GM12878 (cell line): ENCODE data around the gene RTP5. TPM values are rescaled to one million over a fixed set of nuclear protein-coding genes. Genes with fewer than 3 reads are reported as not detected.

ENCODE experiments used
- CBX5 ChIP-seq: sonication (generic); IDR thresholded peaks from 2 replicates; pipeline ENCODE4 v1.6.1; 2016; ENCODE audit warnings: low read depth, moderate library complexity, mild to moderate bottlenecking, inconsistent platforms
- CUX1 ChIP-seq: IDR thresholded peaks from 2 replicates; pipeline ENCODE4 v1.6.1; 2012; ENCODE audit warnings: improper control_type of control experiment, low read depth, low read length; ENCODE audit not compliant: insufficient replicate concordance
- EED ChIP-seq: sonication (generic); IDR thresholded peaks from 2 replicates; pipeline ENCODE4 v1.6.1; 2016; ENCODE audit warnings: antibody characterized with exemption, low read depth
- FOXM1 ChIP-seq: IDR thresholded peaks from 2 replicates; pipeline ENCODE4 v1.6.1; 2012; ENCODE audit warnings: low read depth, mild to moderate bottlenecking, inconsistent platforms, low read length, moderate library complexity
- JUND ChIP-seq: IDR thresholded peaks from 2 replicates; pipeline ENCODE4 v1.6.1; 2012; ENCODE audit warnings: low read depth, mild to moderate bottlenecking, low read length, improper control_type of control experiment, moderate library complexity
- KAT2A ChIP-seq: conservative IDR thresholded peaks from 2 replicates; pipeline ENCODE4 v1.6.1; 2011; ENCODE audit warnings: low read depth, low read length; ENCODE audit not compliant: control insufficient read depth
- NR2F1 ChIP-seq: fragments of 450-650 bp; conservative IDR thresholded peaks from 2 replicates; pipeline ENCODE4 v1.6.1; 2017; ENCODE audit warnings: mild to moderate bottlenecking
- PAX5 ChIP-seq: IDR thresholded peaks from 2 replicates; pipeline ENCODE4 v1.6.1; 2011; ENCODE audit warnings: low read depth, low read length, borderline replicate concordance
- PAX8 ChIP-seq: fragments of 450-650 bp; IDR thresholded peaks from 2 replicates; pipeline ENCODE4 v1.6.1; 2017; ENCODE audit warnings: mild to moderate bottlenecking, moderate library complexity
- POLR2AphosphoS5 ChIP-seq: IDR thresholded peaks from 2 replicates; pipeline ENCODE4 v1.6.1; 2011; ENCODE audit warnings: mild to moderate bottlenecking, low read length, inconsistent platforms
- PRDM15 ChIP-seq: fragments of 450-650 bp; formaldehyde crosslinking; IDR thresholded peaks from 2 replicates; pipeline ENCODE4 v1.4.0; 2020; ENCODE audit warnings: mild to moderate bottlenecking, moderate library complexity
- RCOR1 ChIP-seq: conservative IDR thresholded peaks from 2 replicates; pipeline ENCODE4 v1.6.1; 2012; ENCODE audit warnings: low read depth, low read length, improper control_type of control experiment
- SREBF1 ChIP-seq: IDR thresholded peaks from 2 replicates; pipeline ENCODE4 v1.6.1; 2012; ENCODE audit warnings: mild to moderate bottlenecking, low read length
- STAT1 ChIP-seq: fragments of 450-650 bp; conservative IDR thresholded peaks from 2 replicates; pipeline ENCODE4 v1.6.1; 2014; ENCODE audit warnings: antibody characterized with exemption, mild to moderate bottlenecking
- polyA plus RNA-seq, 11 experiments: library from polyadenylated mRNA; depleted of rRNA in 4 of 11; unstranded in 6 of 11; stranded (reverse) in 5 of 11; fragments of >200 nt; fragmentation: Nextera tagmentation in 4 of 11; fragmentation: Illumina TruSeq in 1 of 11; extraction: Ambion mirVana in 4 of 11; extraction: Trizol in 1 of 11; gene quantifications; 1 replicate in 1 of 11; 2 replicates in 10 of 11; pipeline versions ENCODE4 v1.2.1 to v1.2.3, GENCODE V29; 2011 to 2016; ENCODE audit warnings: inconsistent platforms in 2 of 11, missing spikeins in 2 of 11, low read depth in 1 of 11
- total RNA-seq, 4 experiments: library from RNA; depleted of rRNA in 3 of 4; stranded (reverse); fragments of >200 nt in 3 of 4; fragmentation: Illumina TruSeq in 1 of 4; extraction: Trizol in 1 of 4; gene quantifications; 2 replicates each; pipeline versions ENCODE4 v1.2.1 to v1.2.3, GENCODE V29; 2013 to 2021

RTP5 gene
- total and polyA plus RNA-seq, 10 of the 15 experiments (the other 5 are each of a cell fraction or from before 2014, with no cell fraction given), result 0.05 TPM; not detected in 9

GRCh38 chr2:241884951-241885290, 15.4 kb downstream of the RTP5 start (continued):
- TF ChIP-seq RCOR1 (no peak), JUND (no peak), CUX1 (no peak), NR2F1 (no peak), CBX5 (no peak), PRDM15 (CRISPR knock-in tag) (no peak), PAX5 (no peak), FOXM1 (no peak), PAX8 (no peak), SREBF1 (no peak), KAT2A (no peak), EED (no peak), STAT1 (no peak), POLR2AphosphoS5 (no peak)
